Measurements from ENCODE around the gene GEMIN7.

Gene GEMIN7

GRCh38 chr19:45122832-45123231 lies 43.8 kb downstream of the GEMIN7 start:
- H3K4me3 ChIP-seq (ENCODE audit: low read length): no peak overlapping the region
- no peak for TF ChIP-seq CTCF (IDR thresholded peaks at IDR 0.05; ENCODE audit: insufficient read depth, low read depth, low read length, missing control alignments)
- DNase-seq (ENCODE audit: low read depth): no peak

GRCh38 chr19:45123440-45123850 lies 44.4 kb downstream of the GEMIN7 start:
- H3K4me3 ChIP-seq (ENCODE audit: low read length): no peak overlapping the region
- peak; percentile 90 for DNase-seq (ENCODE audit: low read depth)
- no peak for TF ChIP-seq CTCF (IDR thresholded peaks at IDR 0.05; ENCODE audit: insufficient read depth, low read depth, low read length, missing control alignments)

- TF ChIP-seq CTCF (IDR thresholded peaks at IDR 0.05; ENCODE audit: insufficient read depth, low read depth, low read length, missing control alignments): no peak
- DNase-seq (ENCODE audit: low read depth): no peak
- H3K4me3 ChIP-seq (ENCODE audit: low read length): no peak overlapping the region
Observed at GRCh38 chr19:45124021-45124420, 45.0 kb downstream of the GEMIN7 start.

GRCh38 chr19:45125360-45125759 lies 46.3 kb downstream of the GEMIN7 start:
- no peak overlapping the region for H3K4me3 ChIP-seq (ENCODE audit: low read length)
- no peak for TF ChIP-seq CTCF (IDR thresholded peaks at IDR 0.05; ENCODE audit: insufficient read depth, low read depth, low read length, missing control alignments)
- DNase-seq (ENCODE audit: low read depth): no peak

- peak; percentile 73 for DNase-seq (ENCODE audit: low read depth)
- H3K4me3 ChIP-seq (ENCODE audit: low read length): no peak overlapping the region
- peak; percentile 81 for TF ChIP-seq CTCF (IDR thresholded peaks at IDR 0.05; ENCODE audit: insufficient read depth, low read depth, low read length, missing control alignments)
Observed at GRCh38 chr19:45125975-45126493, 47.0 kb downstream of the GEMIN7 start.

GRCh38 chr19:45126654-45127053 lies 47.6 kb downstream of the GEMIN7 start:
- DNase-seq (ENCODE audit: low read depth): no peak
- TF ChIP-seq CTCF (IDR thresholded peaks at IDR 0.05; ENCODE audit: insufficient read depth, low read depth, low read length, missing control alignments): no peak
- no peak overlapping the region for H3K4me3 ChIP-seq (ENCODE audit: low read length)

GRCh38 chr19:45128146-45128545 lies 49.1 kb downstream of the GEMIN7 start:
- H3K4me3 ChIP-seq (ENCODE audit: low read length): no peak overlapping the region
- DNase-seq (ENCODE audit: low read depth): no peak
- no peak for TF ChIP-seq CTCF (IDR thresholded peaks at IDR 0.05; ENCODE audit: insufficient read depth, low read depth, low read length, missing control alignments)

All from epithelial cell of esophagus (primary cell).